Kidney (tissue), 14 donors: ENCODE results near the gene PCDHAC2. TPM values are rescaled to one million over a fixed set of nuclear protein-coding genes. Genes with fewer than 3 reads are reported as not detected.

Source experiments
- DNase-seq, 5 donors: peaks; one replicate each; pipeline ENCODE4 v3.0.0-alpha.2; 2013 to 2020
- FAIRE-seq: peaks from 2 replicates; lab custom pipeline; 2012; peaks lifted over from hg19 to GRCh38; lab: Jason Lieb, UNC
- H3K27ac ChIP-seq, 2 donors: one replicate each; pipeline ENCODE4 v1.7.0; 2013; ENCODE audit warnings: low read depth in 2 of 2, low read length in 2 of 2, inconsistent platforms in 1 of 2
- H3K27me3 ChIP-seq: one replicate; pipeline ENCODE4 v1.7.1; 2013; ENCODE audit warnings: low read length, inconsistent platforms; ENCODE audit not compliant: control insufficient read depth, insufficient read depth
- H3K36me3 ChIP-seq, 3 donors: one replicate each; pipeline versions ENCODE4 v1.7.0 to v1.7.1; 2013; ENCODE audit warnings: low read length in 3 of 3, control low read depth in 1 of 3, inconsistent platforms in 1 of 3; ENCODE audit not compliant: insufficient read depth in 3 of 3, control insufficient read depth in 2 of 3
- H3K4me1 ChIP-seq, 3 donors: one replicate each; pipeline versions ENCODE4 v1.7.0 to v1.7.1; 2013; ENCODE audit warnings: low read length in 3 of 3, inconsistent platforms in 1 of 3, low read depth in 1 of 3; ENCODE audit not compliant: control insufficient read depth in 2 of 3, insufficient read depth in 2 of 3
- H3K4me3 ChIP-seq, 3 donors: one replicate each; pipeline versions ENCODE4 v1.7.0 to v1.8.1; 2013; ENCODE audit warnings: low read length in 3 of 3, control low read depth in 1 of 3, inconsistent platforms in 1 of 3
- H3K9ac ChIP-seq, 3 donors: one replicate each; pipeline versions ENCODE4 v1.7.0 to v1.7.1; 2013; ENCODE audit warnings: low read length in 3 of 3, control low read depth in 1 of 3, inconsistent platforms in 1 of 3
- H3K9me3 ChIP-seq, 3 donors: one replicate each; pipeline versions ENCODE4 v1.7.0 to v1.7.1; 2013; ENCODE audit warnings: low read length in 3 of 3, control low read depth in 1 of 3, inconsistent platforms in 1 of 3; ENCODE audit not compliant: control insufficient read depth in 2 of 3, insufficient read depth in 1 of 3
- intact Hi-C: fragments of 100-400 bp; cut with DNase I; formaldehyde crosslinking; loops from one replicate; pipeline ENCODE4 v1.11.1; 2022
- polyA plus RNA-seq: library from polyadenylated mRNA; stranded (reverse); fragments of 350-450 nt; fragmentation: Illumina TruSeq; extraction: RNeasy Lipid Tissue Mini Kit (QIAGEN cat#74804); gene quantifications from one replicate; pipeline ENCODE4 v1.2.3, GENCODE V29; 2014; ENCODE audit warnings: low read depth, low replicate concordance; ENCODE audit not compliant: insufficient read depth
- total RNA-seq: library from RNA; stranded (reverse); fragmentation: NEBNext Ultra II Directional; extraction: Animal tissue kit (Norgen Biotek cat#: 25700); gene quantifications from one replicate; pipeline ENCODE4 v1.2.1, GENCODE V29; 2021
- TF ChIP-seq, protein P1 (sequence below): IDR thresholded peaks from 3 replicates; pipeline ENCODE4 v1.5.1; 2012; ENCODE audit warnings: mild to moderate bottlenecking, moderate library complexity, borderline replicate concordance; ENCODE audit not compliant: insufficient read depth; ENCODE audit errors: extremely low read depth
- donor health status: control.
- donor health status: control.
- donor health status: control.
- donor health status: control.
- donor health status: control.
- donor health status: DM: yes; HTN: yes; CAD: no.
- donor health status: Normal renal cell carcinoma (clear cell type).

Gene PCDHAC2
- total and polyA plus RNA-seq, 2 donors from 2014 or later = 0.30 to 3.6 TPM

DNA sequence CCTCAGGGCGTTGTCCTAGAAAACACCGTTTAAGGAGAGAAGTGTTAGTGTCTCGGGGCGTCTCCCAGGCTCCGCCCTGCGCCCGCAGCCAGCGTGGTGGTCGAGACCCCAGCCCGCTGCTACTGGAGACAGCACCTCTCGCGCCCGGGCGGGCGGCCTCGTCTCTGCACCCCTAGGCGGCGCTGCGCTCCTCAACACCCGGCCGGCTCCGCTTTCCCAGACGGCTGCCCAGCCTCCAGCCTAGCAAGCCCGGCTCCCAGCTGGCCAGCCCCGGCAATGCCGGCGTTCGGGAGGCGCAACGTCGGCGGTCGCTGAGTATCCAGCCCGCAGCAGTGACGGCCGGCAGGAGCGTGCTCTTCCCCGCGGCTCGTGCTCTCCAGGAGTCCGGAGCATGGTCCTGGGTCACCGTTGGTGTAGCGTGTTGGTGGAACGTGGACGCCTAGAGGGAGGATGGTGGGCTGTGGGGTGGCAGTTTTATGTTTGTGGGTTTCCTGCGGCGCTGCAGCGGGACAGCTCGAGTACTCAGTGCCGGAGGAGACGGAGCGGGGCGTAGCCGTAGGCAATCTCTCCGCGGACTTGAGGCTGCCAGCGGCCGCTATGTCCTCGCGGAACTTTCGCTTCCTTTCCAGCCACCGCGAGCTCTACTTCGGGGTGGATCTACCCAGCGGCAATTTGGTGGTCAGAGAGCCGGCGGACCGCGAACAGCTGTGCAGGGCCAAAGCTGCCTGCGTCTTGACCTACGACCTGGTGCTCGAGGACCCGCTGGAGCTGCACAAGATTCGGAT lies 39.6 kb upstream of the PCDHAC2 start:
- no peaks in the 10 kb centered on the region for H3K9me3 ChIP-seq
- peaks cover 0 to 8% (median 5%) of the 10 kb centered on the region in 3 donors for H3K4me1 ChIP-seq
- H3K9ac ChIP-seq = peak overlapping the region in 1 of 3 donors; percentile 55
- TF ChIP-seq, protein P1, sequence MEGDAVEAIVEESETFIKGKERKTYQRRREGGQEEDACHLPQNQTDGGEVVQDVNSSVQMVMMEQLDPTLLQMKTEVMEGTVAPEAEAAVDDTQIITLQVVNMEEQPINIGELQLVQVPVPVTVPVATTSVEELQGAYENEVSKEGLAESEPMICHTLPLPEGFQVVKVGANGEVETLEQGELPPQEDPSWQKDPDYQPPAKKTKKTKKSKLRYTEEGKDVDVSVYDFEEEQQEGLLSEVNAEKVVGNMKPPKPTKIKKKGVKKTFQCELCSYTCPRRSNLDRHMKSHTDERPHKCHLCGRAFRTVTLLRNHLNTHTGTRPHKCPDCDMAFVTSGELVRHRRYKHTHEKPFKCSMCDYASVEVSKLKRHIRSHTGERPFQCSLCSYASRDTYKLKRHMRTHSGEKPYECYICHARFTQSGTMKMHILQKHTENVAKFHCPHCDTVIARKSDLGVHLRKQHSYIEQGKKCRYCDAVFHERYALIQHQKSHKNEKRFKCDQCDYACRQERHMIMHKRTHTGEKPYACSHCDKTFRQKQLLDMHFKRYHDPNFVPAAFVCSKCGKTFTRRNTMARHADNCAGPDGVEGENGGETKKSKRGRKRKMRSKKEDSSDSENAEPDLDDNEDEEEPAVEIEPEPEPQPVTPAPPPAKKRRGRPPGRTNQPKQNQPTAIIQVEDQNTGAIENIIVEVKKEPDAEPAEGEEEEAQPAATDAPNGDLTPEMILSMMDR = peak; percentile 60
- H3K36me3 ChIP-seq = no peaks in the 10 kb centered on the region
- FAIRE-seq (no peak), DNase-seq (peak; percentile 82 to 95 (median 86))
- peaks cover 22% of the 10 kb centered on the region for H3K27me3 ChIP-seq
- no peak overlapping the region for H3K27ac ChIP-seq
- intact Hi-C loops = no loop called here
- peak overlapping the region; percentile 16 to 80 (median 53) for H3K4me3 ChIP-seq

DNA sequence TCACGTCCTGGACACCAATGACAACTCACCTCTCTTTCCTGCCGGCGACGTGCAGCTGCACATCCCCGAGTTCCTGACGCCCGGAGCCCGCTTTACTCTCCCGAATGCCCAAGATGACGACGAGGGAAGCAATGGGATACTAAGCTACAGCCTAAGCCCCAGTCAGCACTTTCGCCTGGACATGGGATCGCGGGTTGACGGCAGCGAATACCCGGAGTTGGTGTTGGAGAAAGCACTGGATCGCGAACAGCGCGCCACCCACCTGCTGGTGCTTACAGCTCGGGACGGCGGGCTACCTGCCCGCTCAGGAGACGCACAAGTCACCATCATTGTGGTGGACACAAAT lies 39.1 kb upstream of the PCDHAC2 start:
- peaks cover 0 to 8% (median 5%) of the 10 kb centered on the region in 3 donors for H3K4me1 ChIP-seq
- no peak overlapping the region for H3K27ac ChIP-seq
- H3K9ac ChIP-seq = peak overlapping the region in 1 of 3 donors; percentile 55
- no peak for FAIRE-seq
- H3K4me3 ChIP-seq = peak overlapping the region; percentile 16 to 80 (median 46)
- intact Hi-C loops = no loop called here
- TF ChIP-seq, protein P1 = no peak
- peak in 3 of 5 donors; percentile 0 to 29 (median 3) for DNase-seq
- H3K9me3 ChIP-seq = no peaks in the 10 kb centered on the region
- H3K27me3 ChIP-seq = peaks cover 22% of the 10 kb centered on the region
- no peaks in the 10 kb centered on the region for H3K36me3 ChIP-seq

DNA sequence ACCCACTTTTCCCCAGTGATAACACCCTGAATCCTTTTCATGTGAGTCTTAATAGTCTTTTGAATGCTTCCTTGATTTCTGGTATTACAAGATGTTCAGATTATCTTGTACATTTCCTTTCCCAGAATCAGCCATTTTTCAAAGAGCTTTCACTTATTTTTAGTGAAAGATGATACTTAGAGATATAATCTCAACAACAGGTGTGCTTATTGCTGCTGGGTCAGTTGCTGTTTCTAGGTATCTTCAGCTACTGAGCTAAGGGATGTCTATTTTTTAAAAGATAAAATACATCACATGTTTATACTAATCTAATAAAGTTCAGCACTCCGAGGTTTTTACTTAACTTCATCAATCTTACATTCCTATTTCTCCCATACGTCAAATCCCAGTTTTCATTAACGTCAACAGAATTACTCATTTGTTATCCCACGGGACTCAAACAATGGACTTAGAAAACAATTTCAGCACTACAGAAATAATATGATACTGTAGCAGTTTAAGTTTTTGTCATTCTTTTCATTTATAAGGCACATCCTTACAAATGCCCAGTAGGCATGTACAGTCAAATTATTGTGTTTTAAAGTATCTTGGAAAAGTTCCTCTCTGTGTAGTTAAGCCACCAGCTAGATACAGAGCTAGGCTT lies 31.2 kb upstream of the PCDHAC2 start:
- Histone ChIP-seq H3K36me3 (no peaks in the 10 kb centered on the region), H3K4me1 (no peaks in the 10 kb centered on the region), H3K4me3 (no peak overlapping the region), H3K9me3 (no peaks in the 10 kb centered on the region), H3K27ac (no peak overlapping the region), H3K9ac (no peak overlapping the region), H3K27me3 (no peaks in the 10 kb centered on the region)
- intact Hi-C loops = no loop called here
- TF ChIP-seq, protein P1 = no peak
- no peak for DNase-seq
- no peak for FAIRE-seq
